GM21786 (cell line): ENCODE data around the gene TSSC4.
A peak's percentile ranks its signal among the peaks of the same experiment; 100 is the strongest.

Experiments used
- ATAC-seq: cut with Tn5 transposase; IDR thresholded peaks from one replicate; pipeline ENCODE4 v1.9.1; 2021; ENCODE audit not compliant: unreplicated experiment

TSSC4 gene

DNA sequence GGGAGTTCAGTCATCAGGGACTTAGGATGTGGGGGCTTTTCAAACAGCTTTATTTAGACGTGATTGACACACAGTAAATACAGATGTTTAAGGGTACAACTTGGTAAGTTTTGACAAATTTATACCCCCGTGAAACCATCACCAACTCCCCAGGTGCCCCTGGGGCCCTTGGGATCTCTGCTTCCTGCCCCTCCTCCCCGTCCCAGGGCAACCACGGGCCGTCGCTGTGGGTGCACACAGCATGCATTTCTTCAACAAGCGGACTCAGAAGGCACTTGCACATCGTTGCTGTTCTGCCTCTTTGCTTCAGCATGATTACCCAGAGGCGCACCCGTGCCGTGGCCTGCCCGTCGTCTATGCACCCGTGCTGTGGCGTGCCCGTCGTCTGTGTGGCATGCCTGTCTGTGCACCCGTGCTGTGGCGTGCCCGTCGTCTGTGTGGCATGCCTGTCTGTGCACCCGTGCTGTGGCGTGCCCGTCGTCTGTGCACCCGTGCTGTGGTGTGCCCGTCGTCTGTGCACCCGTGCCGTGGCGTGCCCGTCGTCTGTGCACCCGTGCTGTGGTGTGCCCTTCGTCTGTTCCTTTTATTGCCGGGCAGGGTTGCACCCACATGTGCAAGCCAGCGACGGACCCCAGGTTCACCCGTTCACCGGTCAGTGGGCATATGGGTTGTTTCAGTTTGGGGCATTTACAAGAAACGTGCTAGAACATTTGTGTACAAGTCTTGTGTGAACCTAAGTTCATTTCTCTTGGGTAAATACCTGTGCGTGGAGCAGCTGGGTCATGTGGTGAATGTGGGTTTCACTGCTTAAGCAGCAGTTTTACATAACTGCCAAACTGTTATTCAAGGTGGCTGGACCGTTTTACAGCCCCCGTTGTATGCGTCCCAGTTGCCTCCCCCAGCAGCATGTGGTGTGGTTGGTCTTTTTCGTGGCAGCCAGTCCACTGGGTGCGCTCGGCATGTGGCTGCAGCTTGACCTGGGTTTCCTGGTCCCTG lies 15.1 kb upstream of the TSSC4 start:
- no peak for ATAC-seq

DNA sequence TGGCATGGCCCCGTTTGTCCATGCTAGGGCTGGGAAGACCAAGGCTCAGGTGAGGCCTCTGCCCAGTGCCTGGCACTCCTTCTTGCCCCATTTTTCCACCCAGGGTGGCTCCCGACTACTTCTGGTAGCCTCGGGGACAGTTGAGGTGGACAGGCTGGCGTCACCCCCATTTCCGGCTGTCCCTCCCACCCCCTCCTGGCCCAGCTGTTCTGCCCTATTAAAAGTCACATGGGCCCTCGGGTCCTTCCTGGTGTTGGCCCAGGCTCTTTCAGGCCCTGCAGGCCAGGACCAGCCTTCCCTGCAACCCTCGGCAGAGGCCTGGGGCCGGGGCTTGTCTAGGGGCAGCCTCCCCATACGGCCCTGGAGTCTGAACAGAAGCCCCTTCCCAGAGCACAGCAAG lies 14.0 kb upstream of the TSSC4 start:
- ATAC-seq: no peak

DNA sequence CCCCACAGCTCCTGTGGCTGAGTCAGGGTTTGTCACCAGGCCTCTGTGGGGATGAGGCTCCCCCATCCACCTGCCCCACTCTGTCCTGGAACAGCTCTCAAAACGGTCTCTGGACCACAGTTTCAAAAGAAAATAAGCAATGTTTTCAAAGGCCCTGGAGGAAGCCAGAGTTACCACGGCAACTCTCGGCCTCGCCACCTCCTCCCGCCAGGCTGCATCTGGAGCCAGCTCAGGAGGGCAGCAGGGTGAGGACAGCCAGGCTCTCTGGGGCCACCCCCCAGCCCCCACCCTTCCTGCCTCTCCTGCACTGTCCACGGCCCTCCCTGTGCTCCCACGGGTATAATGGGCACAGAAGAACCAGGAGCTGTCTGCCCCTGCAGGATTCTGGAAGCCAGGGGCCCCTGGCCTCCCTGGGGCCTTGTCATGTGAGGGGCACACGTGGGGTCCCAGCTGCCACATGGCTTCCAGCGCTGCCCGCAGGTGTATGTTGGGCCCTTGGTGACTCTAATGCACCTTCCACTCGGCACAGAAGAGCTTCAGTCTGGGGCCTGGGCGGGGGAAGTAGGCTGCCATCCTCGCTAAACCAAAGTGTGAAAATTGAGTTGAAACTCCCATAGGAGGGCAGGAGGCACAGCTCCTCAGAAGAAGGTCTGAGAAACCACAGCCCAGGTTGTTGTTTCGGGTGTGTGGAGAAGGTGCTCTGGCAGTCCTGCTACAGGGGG lies 13.1 kb upstream of the TSSC4 start:
- no peak for ATAC-seq

GRCh38 chr11:2388431-2389376 lies 11.8 kb upstream of the TSSC4 start:
- no peak for ATAC-seq

DNA sequence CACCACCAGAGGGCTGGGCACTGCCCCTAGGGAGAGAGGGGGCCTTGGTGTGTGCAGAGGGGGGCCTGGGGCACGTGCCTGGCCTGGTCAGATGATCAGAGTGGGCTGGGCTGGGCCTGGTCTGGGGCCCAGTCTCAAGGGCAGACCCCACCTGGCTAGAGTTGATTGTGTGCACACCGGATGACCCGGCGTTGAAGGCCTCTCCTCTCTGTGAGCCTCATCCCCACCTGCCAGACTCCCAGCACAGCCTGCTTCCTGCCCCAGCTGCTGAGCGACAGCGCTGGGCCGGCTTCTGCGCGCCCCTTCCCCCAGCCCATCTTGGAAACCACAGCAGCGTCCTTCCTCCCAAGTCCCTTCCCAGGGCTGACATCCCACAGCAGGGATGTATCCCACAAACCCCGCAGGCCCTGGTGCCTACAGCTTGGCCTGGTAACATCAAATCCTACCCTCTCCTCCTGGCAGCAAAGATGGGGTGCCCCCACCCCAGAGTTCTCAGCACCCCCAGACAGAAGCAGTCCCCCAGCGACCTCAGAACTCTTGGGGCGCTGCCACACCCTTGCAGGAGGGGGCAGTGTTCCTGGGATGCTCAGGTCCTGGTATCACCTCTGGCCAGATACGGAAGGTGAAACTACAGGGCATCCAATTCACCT lies 11.0 kb upstream of the TSSC4 start:
- no peak for ATAC-seq

- ATAC-seq: no peak
These were observed 10.3 kb upstream of the TSSC4 start for GRCh38 chr11:2390091-2390724.

DNA sequence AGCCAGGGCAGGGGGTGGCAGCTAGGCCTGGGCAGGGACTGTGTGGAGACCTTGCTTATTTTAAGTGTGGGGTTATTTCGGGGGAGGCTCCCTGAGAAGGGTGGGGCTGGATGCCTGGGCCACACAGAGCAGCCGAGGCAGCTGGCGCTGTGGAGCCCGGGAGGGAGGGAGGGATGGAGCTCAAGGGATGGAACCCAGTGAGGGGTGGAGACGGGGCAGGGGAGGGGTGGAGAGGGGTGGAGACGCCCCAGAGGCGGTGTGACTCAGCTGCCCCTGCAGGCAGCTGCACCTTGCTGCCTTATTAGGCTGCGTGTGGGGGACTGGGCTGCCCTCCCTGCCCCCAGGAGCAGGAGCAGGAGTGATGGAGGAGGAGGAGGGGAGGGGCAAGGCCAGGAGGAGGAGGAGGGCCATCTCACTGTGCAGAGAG lies 9.8 kb upstream of the TSSC4 start:
- no peak for ATAC-seq

- no peak for ATAC-seq
These were observed 9.2 kb upstream of the TSSC4 start for GRCh38 chr11:2391181-2391975.

- ATAC-seq: no peak
These were observed 8.2 kb upstream of the TSSC4 start for GRCh38 chr11:2392241-2392959.

DNA sequence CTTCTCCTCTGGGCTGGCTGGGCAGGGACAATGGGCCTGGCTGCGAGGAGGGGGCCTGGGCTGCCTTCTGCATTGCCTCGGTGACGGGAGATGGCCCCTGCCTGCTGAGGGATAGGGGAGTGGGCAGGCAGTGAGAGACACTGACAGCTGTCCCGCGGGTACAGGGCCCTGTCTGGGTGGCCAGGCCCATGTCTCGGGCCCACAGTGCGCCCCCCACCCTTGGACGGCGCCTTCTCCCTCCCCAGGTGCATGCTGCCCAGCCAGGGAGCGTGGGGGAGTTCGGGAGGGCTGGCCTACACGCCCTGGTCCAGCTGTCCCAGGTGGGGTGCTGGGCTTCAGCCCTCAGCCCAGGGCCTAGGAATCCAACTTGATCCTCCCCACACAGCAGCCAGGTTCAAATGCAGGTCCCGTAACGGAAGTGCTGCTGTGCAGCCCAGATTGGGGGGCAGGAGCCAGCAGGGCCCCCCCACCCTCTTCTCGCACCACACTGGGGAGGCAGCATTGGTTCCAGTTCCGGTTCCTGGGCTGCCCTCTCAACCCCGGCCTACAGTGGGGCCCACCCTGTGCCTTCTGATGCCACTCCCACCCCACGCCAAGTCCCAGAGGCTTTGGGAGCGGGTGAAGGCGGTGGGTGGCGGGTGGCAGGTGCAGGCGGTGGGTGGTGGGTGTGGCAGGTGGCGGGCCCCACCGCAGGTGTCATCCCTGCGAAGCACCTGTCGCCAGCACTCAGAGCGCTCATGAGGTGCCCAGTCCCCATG lies 7.3 kb upstream of the TSSC4 start:
- peak; percentile 36 for ATAC-seq

- ATAC-seq: no peak
These were observed 6.4 kb upstream of the TSSC4 start for GRCh38 chr11:2393941-2394817.

DNA sequence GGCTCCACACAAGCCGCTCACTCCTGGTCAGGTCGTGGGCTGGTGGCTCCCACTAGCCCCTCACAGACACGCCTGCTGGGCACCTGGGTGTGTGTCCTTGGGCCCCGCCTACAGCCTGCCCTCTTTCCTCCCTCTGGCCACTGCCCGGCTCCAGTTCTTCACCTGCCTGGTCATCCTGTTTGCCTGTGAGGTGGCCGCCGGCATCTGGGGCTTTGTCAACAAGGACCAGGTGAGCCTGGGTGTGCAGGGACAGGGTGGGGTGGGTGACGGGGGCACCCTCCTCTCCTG lies 5.8 kb upstream of the TSSC4 start:
- no peak for ATAC-seq

DNA sequence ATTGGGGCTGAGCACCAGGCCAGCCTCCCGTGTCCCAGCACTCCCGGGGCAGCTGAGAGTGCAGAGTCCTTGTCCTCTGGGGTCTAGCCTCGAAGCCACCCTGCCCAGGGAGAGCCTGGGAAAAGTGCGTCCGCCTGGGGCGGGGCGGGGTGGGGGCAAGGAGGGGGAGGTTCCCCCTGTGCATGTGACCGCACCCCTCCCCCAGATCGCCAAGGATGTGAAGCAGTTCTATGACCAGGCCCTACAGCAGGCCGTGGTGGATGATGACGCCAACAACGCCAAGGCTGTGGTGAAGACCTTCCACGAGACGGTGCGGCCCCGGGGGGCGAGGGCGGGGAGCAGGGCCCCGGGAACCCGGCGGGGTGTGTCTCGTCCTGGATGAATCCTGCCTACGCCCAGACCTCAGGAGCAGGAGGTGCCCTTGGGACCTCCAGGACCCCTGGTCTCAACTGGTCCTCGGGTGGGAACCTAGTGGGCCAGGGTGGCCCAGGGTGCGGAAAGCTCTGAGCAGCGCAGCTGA lies 5.3 kb upstream of the TSSC4 start:
- ATAC-seq: no peak

GRCh38 chr11:2395856-2396255 lies 4.7 kb upstream of the TSSC4 start:
- ATAC-seq: no peak

- no peak for ATAC-seq
These were observed 4.1 kb upstream of the TSSC4 start for GRCh38 chr11:2396471-2396870.

GRCh38 chr11:2397005-2397404 lies 3.5 kb upstream of the TSSC4 start:
- no peak for ATAC-seq
